Activated T-cell treated with anti-CD3 and anti-CD28 coated beads, Interleukin-2, amount 50 U/mL, for 48 hours (primary cell): ENCODE results near the gene RBP3.

Experiments
- DNase-seq, 2 experiments: peaks; one replicate each; pipeline ENCODE4 v3.0.0-alpha.2; 2020

Gene RBP3

DNA sequence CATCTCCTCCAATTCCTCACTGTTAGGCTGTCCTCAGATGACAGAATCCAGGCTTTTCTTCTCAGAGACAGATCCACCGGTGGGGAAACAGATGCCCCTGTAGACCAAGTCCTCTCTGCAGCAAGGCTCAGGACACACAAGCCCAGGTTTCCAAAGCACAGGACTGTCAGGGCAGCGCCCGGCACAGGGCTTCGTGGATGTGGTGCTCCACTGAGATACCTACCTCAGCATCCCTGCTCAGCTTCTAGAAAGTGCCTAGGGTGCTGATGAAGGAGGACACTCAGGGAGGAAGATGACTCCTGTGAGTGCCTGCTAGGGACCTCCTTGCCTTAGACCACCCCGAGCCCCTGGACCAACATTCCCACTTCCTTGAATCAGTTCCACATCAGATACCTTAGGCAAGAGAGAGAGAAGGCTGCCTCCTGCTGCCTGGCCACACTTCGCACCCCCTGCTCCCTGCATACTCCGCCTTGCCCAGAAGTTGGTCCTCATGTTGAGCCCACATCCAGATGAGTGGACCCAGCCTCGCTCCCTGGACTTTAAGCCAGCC, 8.9 kb upstream of the RBP3 start:
- no peak for DNase-seq

DNA sequence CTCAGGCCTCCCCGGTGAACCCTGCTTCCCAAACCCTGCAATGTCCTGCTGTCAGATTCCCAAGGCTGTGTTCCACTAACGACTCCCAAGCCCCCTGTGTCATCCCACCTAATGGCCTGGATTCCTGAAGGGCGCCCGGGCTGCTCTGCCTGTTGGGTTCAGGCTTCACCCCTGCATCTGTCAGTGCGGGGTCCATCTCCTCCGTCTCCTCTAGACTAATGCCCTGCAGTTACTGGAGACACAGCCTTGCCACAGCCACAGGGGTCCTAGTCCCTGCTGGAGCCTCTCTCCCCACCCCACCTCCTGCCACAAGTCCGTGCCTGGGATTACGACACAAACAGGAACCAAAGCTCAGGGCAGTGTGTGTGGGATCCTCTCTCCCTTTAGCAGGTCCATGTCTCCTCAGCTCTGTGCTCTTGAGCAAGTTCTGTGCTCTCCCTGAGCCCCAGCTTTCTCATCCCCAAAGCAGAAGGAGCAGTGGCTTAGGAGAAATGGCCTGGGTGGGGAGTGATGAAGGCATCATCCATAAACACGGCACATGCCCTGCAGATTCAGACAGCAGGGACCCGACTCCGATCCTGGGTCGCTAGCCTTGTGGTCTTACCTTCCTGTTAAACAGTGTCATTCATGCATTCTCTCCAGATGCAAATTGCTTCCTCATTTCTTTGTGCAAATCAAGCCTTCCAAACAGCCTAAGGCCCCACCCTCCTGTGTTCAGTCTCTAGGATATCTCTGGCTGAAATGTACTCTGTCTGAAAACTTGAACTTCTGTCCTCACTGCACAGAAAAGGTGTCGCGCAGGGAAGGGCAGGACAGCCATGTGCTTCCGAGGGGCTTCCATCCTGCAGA, 8.2 kb upstream of the RBP3 start:
- DNase-seq: no peak

DNA sequence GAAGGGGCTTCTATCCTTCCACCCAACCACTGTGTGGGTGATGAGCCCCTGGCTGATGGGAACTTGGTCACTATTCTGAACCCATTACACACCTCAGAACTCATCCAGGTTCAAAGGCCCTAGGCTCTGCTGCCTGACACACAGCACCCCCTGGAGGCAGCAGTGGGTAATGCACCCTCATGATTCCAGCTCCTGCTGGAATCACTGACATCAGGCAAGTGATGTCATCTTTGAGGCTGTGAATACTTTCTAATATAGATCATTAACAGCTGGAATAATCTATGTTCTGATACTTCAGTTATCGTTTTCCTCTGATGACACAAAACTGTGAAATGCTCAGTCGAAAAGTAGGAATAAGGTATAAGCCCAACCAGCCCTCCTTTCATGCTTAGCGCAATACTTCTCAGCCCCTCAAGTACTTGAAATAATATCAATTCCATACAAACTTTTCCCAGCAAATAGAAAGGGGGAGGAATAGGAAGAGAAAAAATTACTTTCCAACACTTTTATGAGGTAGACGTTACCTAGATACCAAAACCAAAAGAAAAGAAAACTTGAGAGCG, 7.5 kb upstream of the RBP3 start:
- DNase-seq: peak; percentile 79 to 83

DNA sequence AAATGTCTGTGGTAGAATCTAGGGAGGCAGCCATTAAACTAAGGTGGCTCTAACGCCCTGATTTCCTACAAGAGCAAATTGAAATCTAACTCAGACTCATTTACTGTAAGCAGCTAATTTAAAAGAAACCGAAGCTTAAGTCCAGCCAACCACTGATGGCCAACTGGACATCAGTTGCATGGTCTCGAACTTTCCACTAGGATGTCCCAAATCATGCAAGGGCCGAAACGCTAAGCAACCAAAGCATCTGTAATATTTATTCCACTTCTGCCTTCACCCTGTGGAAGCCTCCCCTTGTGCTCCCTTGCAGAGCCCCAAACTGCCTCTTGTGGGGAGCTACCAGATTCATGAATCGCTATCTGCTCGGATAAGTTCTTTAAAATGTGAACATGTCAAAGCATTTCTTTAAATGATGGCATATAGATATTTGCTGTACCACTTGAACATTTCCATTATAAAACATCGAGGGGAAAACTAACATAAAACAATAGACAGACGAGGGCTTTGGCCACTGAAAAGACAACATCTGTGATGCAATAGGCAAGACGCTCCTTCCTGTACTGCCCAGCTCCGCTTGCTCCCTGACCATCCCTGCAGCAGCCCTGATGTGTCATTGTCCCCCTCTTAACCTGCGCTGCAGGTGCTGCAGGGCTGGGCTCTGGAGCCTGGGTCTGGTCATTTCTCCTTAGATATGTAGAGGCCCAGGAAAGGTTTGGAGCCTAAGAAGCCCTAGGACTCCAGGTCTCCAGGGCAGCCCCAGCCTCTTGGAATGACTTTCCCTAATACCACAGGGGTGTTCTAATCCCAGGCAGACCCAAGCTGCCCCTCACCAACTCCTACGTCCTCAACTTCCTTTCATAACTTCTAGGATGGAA, 2.9 kb upstream of the RBP3 start:
- DNase-seq: no peak

- DNase-seq: no peak
Observed at GRCh38 chr10:47346581-47347302, 1.4 kb upstream of the RBP3 start.

DNA sequence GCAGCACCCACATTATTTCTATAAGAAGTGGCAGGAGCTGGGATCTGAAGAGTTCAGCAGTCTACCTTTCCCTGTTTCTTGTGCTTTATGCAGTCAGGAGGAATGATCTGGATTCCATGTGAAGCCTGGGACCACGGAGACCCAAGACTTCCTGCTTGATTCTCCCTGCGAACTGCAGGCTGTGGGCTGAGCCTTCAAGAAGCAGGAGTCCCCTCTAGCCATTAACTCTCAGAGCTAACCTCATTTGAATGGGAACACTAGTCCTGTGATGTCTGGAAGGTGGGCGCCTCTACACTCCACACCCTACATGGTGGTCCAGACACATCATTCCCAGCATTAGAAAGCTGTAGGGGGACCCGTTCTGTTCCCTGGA, 874 bp upstream of the RBP3 start:
- no peak for DNase-seq

DNA sequence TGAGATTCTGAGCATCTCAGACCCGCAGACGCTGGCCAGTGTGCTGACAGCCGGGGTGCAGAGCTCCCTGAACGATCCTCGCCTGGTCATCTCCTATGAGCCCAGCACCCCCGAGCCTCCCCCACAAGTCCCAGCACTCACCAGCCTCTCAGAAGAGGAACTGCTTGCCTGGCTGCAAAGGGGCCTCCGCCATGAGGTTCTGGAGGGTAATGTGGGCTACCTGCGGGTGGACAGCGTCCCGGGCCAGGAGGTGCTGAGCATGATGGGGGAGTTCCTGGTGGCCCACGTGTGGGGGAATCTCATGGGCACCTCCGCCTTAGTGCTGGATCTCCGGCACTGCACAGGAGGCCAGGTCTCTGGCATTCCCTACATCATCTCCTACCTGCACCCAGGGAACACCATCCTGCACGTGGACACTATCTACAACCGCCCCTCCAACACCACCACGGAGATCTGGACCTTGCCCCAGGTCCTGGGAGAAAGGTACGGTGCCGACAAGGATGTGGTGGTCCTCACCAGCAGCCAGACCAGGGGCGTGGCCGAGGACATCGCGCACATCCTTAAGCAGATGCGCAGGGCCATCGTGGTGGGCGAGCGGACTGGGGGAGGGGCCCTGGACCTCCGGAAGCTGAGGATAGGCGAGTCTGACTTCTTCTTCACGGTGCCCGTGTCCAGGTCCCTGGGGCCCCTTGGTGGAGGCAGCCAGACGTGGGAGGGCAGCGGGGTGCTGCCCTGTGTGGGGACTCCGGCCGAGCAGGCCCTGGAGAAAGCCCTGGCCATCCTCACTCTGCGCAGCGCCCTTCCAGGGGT, 703 bp downstream of the RBP3 start:
- DNase-seq: no peak

DNA sequence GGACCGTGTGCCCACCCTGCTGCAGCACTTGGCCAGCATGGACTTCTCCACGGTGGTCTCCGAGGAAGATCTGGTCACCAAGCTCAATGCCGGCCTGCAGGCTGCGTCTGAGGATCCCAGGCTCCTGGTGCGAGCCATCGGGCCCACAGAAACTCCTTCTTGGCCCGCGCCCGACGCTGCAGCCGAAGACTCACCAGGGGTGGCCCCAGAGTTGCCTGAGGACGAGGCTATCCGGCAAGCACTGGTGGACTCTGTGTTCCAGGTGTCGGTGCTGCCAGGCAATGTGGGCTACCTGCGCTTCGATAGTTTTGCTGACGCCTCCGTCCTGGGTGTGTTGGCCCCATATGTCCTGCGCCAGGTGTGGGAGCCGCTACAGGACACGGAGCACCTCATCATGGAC, 1.4 kb downstream of the RBP3 start:
- no peak for DNase-seq

- no peak for DNase-seq
Observed at GRCh38 chr10:47349941-47350371, 1.8 kb downstream of the RBP3 start.

DNA sequence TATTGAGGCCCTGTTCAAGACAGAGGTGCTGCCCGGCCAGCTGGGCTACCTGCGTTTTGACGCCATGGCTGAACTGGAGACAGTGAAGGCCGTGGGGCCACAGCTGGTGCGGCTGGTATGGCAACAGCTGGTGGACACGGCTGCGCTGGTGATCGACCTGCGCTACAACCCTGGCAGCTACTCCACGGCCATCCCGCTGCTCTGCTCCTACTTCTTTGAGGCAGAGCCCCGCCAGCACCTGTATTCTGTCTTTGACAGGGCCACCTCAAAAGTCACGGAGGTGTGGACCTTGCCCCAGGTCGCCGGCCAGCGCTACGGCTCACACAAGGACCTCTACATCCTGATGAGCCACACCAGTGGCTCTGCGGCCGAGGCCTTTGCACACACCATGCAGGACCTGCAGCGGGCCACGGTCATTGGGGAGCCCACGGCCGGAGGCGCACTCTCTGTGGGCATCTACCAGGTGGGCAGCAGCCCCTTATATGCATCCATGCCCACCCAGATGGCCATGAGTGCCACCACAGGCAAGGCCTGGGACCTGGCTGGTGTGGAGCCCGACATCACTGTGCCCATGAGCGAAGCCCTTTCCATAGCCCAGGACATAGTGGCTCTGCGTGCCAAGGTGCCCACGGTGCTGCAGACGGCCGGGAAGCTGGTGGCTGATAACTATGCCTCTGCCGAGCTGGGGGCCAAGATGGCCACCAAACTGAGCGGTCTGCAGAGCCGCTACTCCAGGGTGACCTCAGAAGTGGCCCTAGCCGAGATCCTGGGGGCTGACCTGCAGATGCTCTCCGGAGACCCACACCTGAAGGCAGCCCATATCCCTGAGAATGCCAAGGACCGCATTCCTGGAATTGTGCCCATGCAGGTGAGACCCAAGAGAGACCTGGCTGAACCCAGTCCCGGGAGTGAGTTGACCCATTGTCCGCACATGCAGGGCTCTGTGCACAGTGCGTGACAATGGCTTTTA, 2.8 kb downstream of the RBP3 start:
- DNase-seq: no peak

GRCh38 chr10:47351899-47352815, 4.0 kb downstream of the RBP3 start:
- DNase-seq: no peak

GRCh38 chr10:47353351-47353750, 5.2 kb downstream of the RBP3 start:
- no peak for DNase-seq

DNA sequence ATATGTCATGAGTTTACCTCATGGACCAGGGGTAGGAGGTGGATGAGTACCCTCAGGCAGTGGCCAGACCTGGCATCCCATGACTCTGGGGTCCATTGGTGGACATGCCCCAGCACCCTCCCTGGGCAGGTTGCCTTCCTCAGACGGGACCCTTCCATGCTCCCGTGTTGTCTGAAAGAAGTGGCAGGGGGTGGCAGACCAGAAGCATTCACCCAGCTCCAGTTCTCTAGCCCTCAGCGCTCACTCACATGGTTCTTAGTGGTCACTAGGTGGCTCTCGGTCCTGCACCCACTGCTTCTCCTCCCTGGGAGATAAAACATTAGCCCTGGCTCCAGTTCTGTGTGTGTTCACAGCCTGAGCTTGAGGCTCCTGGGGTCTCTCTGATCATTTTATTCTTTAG, 6.0 kb downstream of the RBP3 start:
- no peak for DNase-seq

GRCh38 chr10:47354900-47355299, 6.7 kb downstream of the RBP3 start:
- DNase-seq: no peak

DNA sequence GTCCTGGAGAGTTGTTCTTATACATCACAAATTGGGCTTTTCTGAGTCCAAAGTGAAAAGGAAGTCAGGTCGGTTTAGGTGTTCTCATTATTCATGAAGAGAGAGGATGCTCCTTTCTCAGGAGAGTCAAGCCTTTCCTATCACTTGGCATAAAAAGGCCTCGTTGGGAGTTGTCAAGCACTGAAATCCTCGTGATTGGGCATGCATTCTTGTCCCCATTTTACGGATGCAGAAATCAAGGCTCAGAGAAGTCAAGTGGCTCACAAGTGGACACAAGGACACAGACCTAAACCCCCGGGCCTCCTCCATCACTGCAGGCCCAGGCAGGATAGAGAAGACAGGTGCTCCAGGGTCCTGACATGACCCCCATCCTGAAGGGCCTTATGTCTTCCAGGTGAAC, 8.5 kb downstream of the RBP3 start:
- no peak for DNase-seq

GRCh38 chr10:47357131-47357582, 9.0 kb downstream of the RBP3 start:
- DNase-seq: no peak

- DNase-seq: no peak
Observed at GRCh38 chr10:47357911-47358310, 9.7 kb downstream of the RBP3 start.

- no peak for DNase-seq
Observed at GRCh38 chr10:47358457-47358856, 10.3 kb downstream of the RBP3 start.

DNA sequence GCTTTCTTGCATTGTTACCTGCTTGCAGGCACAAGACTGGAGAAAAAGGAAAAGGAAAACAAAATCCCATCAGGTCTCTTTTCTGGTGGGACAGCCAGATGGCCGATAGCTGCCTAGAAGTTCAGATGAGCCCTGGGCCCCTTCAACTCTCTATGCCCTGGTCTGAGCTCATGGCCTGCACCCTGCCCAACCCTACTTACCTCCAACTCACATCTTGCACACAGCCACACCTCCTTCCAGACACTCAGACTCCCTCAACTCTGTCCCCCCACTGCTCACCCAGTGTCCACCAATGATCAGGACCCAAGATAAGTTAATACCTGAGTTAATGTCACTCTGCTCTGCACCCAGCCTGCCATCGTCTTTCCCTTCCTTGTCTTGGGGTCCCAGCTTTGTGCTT, 10.9 kb downstream of the RBP3 start:
- no peak for DNase-seq
